ENCODE data around the gene IQCH. TPM values are rescaled to one million over a fixed set of nuclear protein-coding genes. Genes with fewer than 3 reads are reported as not detected.

Gene IQCH
- total and polyA plus RNA-seq, 12 donors: 0.29 to 2.6 (median 1.2) TPM

DNA sequence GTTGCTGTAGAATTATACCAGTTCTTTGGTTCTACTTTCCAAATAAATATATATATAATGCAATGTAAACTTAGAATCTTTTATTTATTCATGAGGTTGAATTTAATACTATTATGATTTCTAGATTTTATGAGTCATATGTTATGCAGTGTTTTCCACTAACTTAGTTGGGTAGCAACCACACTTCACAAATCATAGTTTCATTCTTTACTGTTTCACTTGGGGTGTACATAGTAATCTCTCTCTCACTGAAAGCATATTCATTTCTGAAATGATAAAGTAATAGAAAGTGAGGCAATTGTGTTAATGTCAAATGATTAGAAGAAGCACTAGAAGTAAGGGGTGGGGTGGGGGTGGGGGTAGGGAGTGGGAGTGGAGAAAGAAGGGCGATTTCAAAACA is 52.6 kb downstream of the IQCH start:
- ATAC-seq (no peak), DNase-seq (no peak)
- no peaks in the 10 kb centered on the region for H3K4me1 ChIP-seq
- H3K9me3 ChIP-seq: no peaks in the 10 kb centered on the region
- H3K36me3 ChIP-seq: no peaks in the 10 kb centered on the region
- H3K4me3 ChIP-seq: no peak overlapping the region
- TF ChIP-seq, protein P1, sequence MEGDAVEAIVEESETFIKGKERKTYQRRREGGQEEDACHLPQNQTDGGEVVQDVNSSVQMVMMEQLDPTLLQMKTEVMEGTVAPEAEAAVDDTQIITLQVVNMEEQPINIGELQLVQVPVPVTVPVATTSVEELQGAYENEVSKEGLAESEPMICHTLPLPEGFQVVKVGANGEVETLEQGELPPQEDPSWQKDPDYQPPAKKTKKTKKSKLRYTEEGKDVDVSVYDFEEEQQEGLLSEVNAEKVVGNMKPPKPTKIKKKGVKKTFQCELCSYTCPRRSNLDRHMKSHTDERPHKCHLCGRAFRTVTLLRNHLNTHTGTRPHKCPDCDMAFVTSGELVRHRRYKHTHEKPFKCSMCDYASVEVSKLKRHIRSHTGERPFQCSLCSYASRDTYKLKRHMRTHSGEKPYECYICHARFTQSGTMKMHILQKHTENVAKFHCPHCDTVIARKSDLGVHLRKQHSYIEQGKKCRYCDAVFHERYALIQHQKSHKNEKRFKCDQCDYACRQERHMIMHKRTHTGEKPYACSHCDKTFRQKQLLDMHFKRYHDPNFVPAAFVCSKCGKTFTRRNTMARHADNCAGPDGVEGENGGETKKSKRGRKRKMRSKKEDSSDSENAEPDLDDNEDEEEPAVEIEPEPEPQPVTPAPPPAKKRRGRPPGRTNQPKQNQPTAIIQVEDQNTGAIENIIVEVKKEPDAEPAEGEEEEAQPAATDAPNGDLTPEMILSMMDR (IDR thresholded peaks at IDR 0.05): no peak
- no peaks in the 10 kb centered on the region for H3K27me3 ChIP-seq
- intact Hi-C loops (cut with DNase I): loop anchor here in 2 of 10 donors (5.0 to 10.0 kb wide), 2 partner anchors 262 to 360 kb away; no protein-coding TSS in a partner anchor
- no peak overlapping the region for H3K27ac ChIP-seq
- 66 to 93% methylated on average over 1 of the region's 1 CpG for WGBS, 2 donors

DNA sequence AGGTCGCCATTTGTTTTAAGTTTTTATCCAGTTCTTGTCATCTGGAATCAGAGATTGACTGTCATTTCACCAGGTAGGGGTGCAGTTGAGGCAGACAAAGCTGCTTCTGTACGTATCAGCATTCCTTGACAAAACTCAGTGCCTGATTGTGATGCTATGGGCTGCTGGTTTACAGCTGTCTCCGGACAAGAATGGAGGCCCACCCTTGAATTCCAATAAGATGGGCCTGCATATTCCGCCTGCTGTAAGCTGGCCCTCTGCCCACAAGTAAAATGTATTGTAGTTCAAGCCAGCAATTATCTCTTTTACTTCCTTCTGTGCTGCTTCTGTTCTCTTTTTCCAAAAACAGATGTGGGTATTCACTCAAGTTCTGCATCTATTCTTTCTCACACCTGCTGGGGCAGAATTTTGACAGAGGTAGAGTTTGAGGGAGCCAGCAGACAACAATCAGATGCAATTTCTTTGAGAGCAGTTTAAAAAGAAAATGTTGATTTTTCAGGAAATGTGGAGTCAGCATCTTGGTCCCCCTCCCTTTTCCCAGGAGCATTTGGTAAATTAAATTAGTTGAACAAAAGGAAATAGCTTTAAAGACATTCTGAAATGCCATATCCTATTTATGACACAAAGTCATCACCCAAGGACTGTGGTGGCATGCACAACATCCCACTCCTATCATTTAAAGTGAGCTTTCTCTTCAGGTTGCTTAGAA is 53.5 kb downstream of the IQCH start:
- intact Hi-C loops (cut with DNase I): loop anchor here in 2 of 10 donors (5.0 to 10.0 kb wide), 2 partner anchors 263 to 361 kb away; no protein-coding TSS in a partner anchor

GRCh38 chr15:67311731-67312130 is 57.1 kb downstream of the IQCH start:
- Histone ChIP-seq H3K27ac (no peak overlapping the region), H3K27me3 (no peaks in the 10 kb centered on the region), H3K4me3 (no peak overlapping the region), H3K36me3 (no peaks in the 10 kb centered on the region), H3K9me3 (no peaks in the 10 kb centered on the region), H3K4me1 (no peaks in the 10 kb centered on the region)
- WGBS, 2 donors: 93 to 97% methylated on average over 1 of the region's 1 CpG
- TF ChIP-seq, protein P1 (IDR thresholded peaks at IDR 0.05): no peak
- ATAC-seq (no peak), DNase-seq (no peak)
- intact Hi-C loops (cut with DNase I): no loop called here

More for the DNA sequence above, 53.5 kb downstream of the IQCH start:
- Histone ChIP-seq H3K4me3 (no peak overlapping the region), H3K4me1 (no peaks in the 10 kb centered on the region), H3K9me3 (no peaks in the 10 kb centered on the region), H3K36me3 (no peaks in the 10 kb centered on the region), H3K27ac (no peak overlapping the region), H3K27me3 (no peaks in the 10 kb centered on the region)
- DNase-seq: no peak
- TF ChIP-seq, protein P1 (IDR thresholded peaks at IDR 0.05): no peak
- 52% methylated on average over 4 of the region's 4 CpGs for WGBS, 2 donors
- ATAC-seq: no peak

- intact Hi-C loops (cut with DNase I): no loop called here
- Histone ChIP-seq H3K4me3 (no peak overlapping the region), H3K27ac (no peak overlapping the region), H3K9me3 (peaks cover 0 to 5% (median 0%) of the 10 kb centered on the region in 11 donors), H3K27me3 (no peaks in the 10 kb centered on the region), H3K36me3 (no peaks in the 10 kb centered on the region), H3K4me1 (no peaks in the 10 kb centered on the region)
- TF ChIP-seq, protein P1 (IDR thresholded peaks at IDR 0.05): no peak
- ATAC-seq (no peak), DNase-seq (no peak)
- WGBS, 2 donors: 91 to 94% methylated on average over 3 of the region's 3 CpGs
Observed at GRCh38 chr15:67319961-67320360, 65.4 kb downstream of the IQCH start.
